HG03045 (cell line): ENCODE measurements around the gene REG4.

Source experiments
- ATAC-seq: cut with Tn5 transposase; IDR thresholded peaks from one replicate; pipeline ENCODE4 v1.9.1; 2021; ENCODE audit warnings: mild to moderate bottlenecking, moderate library complexity; ENCODE audit not compliant: unreplicated experiment

The REG4 gene

GRCh38 chr1:119781434-119782210, 29.6 kb downstream of the REG4 start:
- no peak for ATAC-seq

- ATAC-seq = no peak
Measured at GRCh38 chr1:119779869-119780356, 31.3 kb downstream of the REG4 start.

GRCh38 chr1:119778886-119779560, 32.2 kb downstream of the REG4 start:
- ATAC-seq = no peak

- ATAC-seq = no peak
Measured at GRCh38 chr1:119778359-119778758, 32.9 kb downstream of the REG4 start.

GRCh38 chr1:119774746-119775490, 36.3 kb downstream of the REG4 start:
- no peak for ATAC-seq

- no peak for ATAC-seq
Measured at GRCh38 chr1:119773711-119774241, 37.5 kb downstream of the REG4 start.

- no peak for ATAC-seq
Measured at GRCh38 chr1:119772298-119772697, 39.0 kb downstream of the REG4 start.

- no peak for ATAC-seq
Measured at GRCh38 chr1:119771770-119772169, 39.5 kb downstream of the REG4 start.

GRCh38 chr1:119771016-119771415, 40.2 kb downstream of the REG4 start:
- no peak for ATAC-seq

GRCh38 chr1:119768778-119769177, 42.5 kb downstream of the REG4 start, which contains the start of gene HMGCS2:
Gene HMGCS2, minus strand, starts transcription at chr1:119768905. Its CDS starts 61 bp downstream, at chr1:119768844.
- no peak for ATAC-seq

- ATAC-seq = no peak
Measured at GRCh38 chr1:119767486-119767885, 43.8 kb downstream of the REG4 start.

GRCh38 chr1:119766374-119766794, 44.9 kb downstream of the REG4 start:
- ATAC-seq = no peak

- no peak for ATAC-seq
Measured at GRCh38 chr1:119764220-119764619, 47.0 kb downstream of the REG4 start.

- ATAC-seq = no peak
Measured at GRCh38 chr1:119762953-119763352, 48.3 kb downstream of the REG4 start.

GRCh38 chr1:119762409-119762808, 48.9 kb downstream of the REG4 start:
- no peak for ATAC-seq

- no peak for ATAC-seq
Measured at GRCh38 chr1:119758584-119758983, 52.7 kb downstream of the REG4 start.

GRCh38 chr1:119752592-119752991, 58.7 kb downstream of the REG4 start:
- no peak for ATAC-seq

GRCh38 chr1:119748040-119748439, 63.2 kb downstream of the REG4 start:
- no peak for ATAC-seq

GRCh38 chr1:119747451-119747850, 63.8 kb downstream of the REG4 start:
- no peak for ATAC-seq

- ATAC-seq = no peak
Measured at GRCh38 chr1:119745034-119745433, 66.2 kb downstream of the REG4 start.

- ATAC-seq = no peak
Measured at GRCh38 chr1:119744598-119744942, 66.7 kb downstream of the REG4 start.
